Measurements from ENCODE around the gene EBNA1BP2. TPM values are rescaled to one million over a fixed set of nuclear protein-coding genes. Genes with fewer than 3 reads are reported as not detected.

Gene EBNA1BP2
- total and polyA plus RNA-seq, 10 of the 15 experiments (the other 5 are each of a cell fraction or from before 2014, with no cell fraction given) = 57.5 to 275 (median 133) TPM

DNA sequence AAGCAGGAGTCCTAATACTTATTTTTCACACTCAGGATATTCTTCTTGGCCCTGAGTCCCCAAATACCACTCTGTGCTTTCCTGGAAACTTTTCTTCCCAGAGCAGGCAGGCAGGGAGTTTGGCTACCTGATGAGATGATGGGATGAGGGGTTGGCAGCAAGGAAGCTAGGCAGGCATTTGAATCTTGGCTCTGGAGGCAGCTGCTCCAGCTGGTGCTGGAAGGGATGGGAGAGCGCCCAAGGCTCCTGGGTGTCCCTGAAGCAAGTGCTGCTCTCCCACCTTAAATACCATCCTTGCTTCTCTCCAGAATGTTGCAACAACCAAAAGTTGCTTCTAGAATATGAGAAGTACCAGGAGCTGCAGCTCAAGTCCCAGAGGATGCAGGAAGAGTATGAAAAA is 49.7 kb upstream of the EBNA1BP2 start:
- ChIA-PET CTCF (interaction anchor here (1.2 kb wide), 1 partner anchor 17 kb away, joined by 4 read pairs; no protein-coding TSS in a partner anchor), RAD21 (ENCODE audit: unreplicated experiment) (interaction anchor here (1.0 to 2.2 kb wide), 3 partner anchors 17 to 197 kb away, joined by 3 to 9 read pairs (median 5); no protein-coding TSS in a partner anchor), POLR2A (interaction anchor here (1.5 to 1.8 kb wide), 2 partner anchors 16 to 428 kb away, joined by 3 to 4 read pairs; partner anchors contain the start of gene KDM4A), SMC1A (ENCODE audit: uncharacterized antibody, unreplicated experiment) (interaction anchor here (1.2 to 2.2 kb wide), 5 partner anchors 17 to 169 kb away, joined by 3 to 6 read pairs (median 4); no protein-coding TSS in a partner anchor)
- H3K4me1 ChIP-seq (ENCODE audit: control insufficient read depth, insufficient read depth, low read length) = peaks cover 21% of the 10 kb centered on the region
- in situ Hi-C loops (cut with MboI) = no loop called here
- no peak for TF ChIP-seq HCFC1 (IDR thresholded peaks at IDR 0.05; ENCODE audit: low read length)
- TF ChIP-seq, protein P1, sequence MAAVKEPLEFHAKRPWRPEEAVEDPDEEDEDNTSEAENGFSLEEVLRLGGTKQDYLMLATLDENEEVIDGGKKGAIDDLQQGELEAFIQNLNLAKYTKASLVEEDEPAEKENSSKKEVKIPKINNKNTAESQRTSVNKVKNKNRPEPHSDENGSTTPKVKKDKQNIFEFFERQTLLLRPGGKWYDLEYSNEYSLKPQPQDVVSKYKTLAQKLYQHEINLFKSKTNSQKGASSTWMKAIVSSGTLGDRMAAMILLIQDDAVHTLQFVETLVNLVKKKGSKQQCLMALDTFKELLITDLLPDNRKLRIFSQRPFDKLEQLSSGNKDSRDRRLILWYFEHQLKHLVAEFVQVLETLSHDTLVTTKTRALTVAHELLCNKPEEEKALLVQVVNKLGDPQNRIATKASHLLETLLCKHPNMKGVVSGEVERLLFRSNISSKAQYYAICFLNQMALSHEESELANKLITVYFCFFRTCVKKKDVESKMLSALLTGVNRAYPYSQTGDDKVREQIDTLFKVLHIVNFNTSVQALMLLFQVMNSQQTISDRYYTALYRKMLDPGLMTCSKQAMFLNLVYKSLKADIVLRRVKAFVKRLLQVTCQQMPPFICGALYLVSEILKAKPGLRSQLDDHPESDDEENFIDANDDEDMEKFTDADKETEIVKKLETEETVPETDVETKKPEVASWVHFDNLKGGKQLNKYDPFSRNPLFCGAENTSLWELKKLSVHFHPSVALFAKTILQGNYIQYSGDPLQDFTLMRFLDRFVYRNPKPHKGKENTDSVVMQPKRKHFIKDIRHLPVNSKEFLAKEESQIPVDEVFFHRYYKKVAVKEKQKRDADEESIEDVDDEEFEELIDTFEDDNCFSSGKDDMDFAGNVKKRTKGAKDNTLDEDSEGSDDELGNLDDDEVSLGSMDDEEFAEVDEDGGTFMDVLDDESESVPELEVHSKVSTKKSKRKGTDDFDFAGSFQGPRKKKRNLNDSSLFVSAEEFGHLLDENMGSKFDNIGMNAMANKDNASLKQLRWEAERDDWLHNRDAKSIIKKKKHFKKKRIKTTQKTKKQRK (IDR thresholded peaks at IDR 0.05; ENCODE audit: low read depth, low read length) = no peak
- no peak for TF ChIP-seq SMAD1 (IDR thresholded peaks at IDR 0.05; ENCODE audit: low read depth, partially characterized antibody)
- TF ChIP-seq CHD4 (IDR thresholded peaks at IDR 0.05) = no peak
- TF ChIP-seq IKZF1 (conservative IDR thresholded peaks at IDR 0.05) = 0 out of 2 replicates have a peak, but pooled peaks have one; percentile 11
- no peak for TF ChIP-seq TAF1 (IDR thresholded peaks at IDR 0.05; ENCODE audit: borderline replicate concordance, low read depth, low read length)
- TF ChIP-seq, protein P2, sequence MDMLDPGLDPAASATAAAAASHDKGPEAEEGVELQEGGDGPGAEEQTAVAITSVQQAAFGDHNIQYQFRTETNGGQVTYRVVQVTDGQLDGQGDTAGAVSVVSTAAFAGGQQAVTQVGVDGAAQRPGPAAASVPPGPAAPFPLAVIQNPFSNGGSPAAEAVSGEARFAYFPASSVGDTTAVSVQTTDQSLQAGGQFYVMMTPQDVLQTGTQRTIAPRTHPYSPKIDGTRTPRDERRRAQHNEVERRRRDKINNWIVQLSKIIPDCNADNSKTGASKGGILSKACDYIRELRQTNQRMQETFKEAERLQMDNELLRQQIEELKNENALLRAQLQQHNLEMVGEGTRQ (IDR thresholded peaks at IDR 0.05; ENCODE audit: borderline replicate concordance, low read depth, low read length) = no peak
- TF ChIP-seq MTA3 (IDR thresholded peaks at IDR 0.05; ENCODE audit: borderline replicate concordance, low read length) = no peak
- TF ChIP-seq, protein P3, sequence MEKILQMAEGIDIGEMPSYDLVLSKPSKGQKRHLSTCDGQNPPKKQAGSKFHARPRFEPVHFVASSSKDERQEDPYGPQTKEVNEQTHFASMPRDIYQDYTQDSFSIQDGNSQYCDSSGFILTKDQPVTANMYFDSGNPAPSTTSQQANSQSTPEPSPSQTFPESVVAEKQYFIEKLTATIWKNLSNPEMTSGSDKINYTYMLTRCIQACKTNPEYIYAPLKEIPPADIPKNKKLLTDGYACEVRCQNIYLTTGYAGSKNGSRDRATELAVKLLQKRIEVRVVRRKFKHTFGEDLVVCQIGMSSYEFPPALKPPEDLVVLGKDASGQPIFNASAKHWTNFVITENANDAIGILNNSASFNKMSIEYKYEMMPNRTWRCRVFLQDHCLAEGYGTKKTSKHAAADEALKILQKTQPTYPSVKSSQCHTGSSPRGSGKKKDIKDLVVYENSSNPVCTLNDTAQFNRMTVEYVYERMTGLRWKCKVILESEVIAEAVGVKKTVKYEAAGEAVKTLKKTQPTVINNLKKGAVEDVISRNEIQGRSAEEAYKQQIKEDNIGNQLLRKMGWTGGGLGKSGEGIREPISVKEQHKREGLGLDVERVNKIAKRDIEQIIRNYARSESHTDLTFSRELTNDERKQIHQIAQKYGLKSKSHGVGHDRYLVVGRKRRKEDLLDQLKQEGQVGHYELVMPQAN (conservative IDR thresholded peaks at IDR 0.05) = no peak
- peak; percentile 4 to 6; a peak in 1 of 4 replicates for TF ChIP-seq EP300 (IDR thresholded peaks at IDR 0.05; ENCODE audit: borderline replicate concordance in 1 of 2, control insufficient read depth in 1 of 2, low read depth in 2 of 2, low read length in 2 of 2)
- TF ChIP-seq IKZF2 (IDR thresholded peaks at IDR 0.05) = no peak
- 0 out of 2 replicates have a peak, but pooled peaks have one; percentile 40 for TF ChIP-seq SMARCA5 (IDR thresholded peaks at IDR 0.05)
- no peak for TF ChIP-seq CREM (IDR thresholded peaks at IDR 0.05; ENCODE audit: low read depth)
- no peak for TF ChIP-seq EZH2 (IDR thresholded peaks at IDR 0.05; ENCODE audit: borderline replicate concordance, control insufficient read depth, low read depth, low read length)
- 100% methylated on average over 1 of the region's 1 CpG for WGBS (ENCODE audit: insufficient coverage, insufficient replicate concordance, low lambda C conversion rate, missing lambda C conversion rate)
- no peaks in the 10 kb centered on the region for H3K79me2 ChIP-seq (ENCODE audit: control insufficient read depth, insufficient read depth, low read length)
- no peaks in the 10 kb centered on the region for H3K27me3 ChIP-seq (replicated peaks in 1 of 2; ENCODE audit: control insufficient read depth in 2 of 2, insufficient read depth in 2 of 2, low read length in 1 of 2)
- H3K36me3 ChIP-seq (ENCODE audit: control insufficient read depth in 2 of 2, insufficient read depth in 2 of 2, low read length in 1 of 2) = peaks cover 4 to 9% of the 10 kb centered on the region in 2 experiments; a peak in 3 of 4 replicates
- FAIRE-seq (no peak), ATAC-seq (no peak), DNase-seq (ENCODE audit: low read depth, low spot score) (no peak)
- peak overlapping the region; percentile 88 for H2AFZ ChIP-seq (ENCODE audit: control insufficient read depth, low read depth, low read length)
- intact Hi-C loops (cut with micrococcal nuclease; ENCODE audit: unreplicated experiment) = loop anchor here (2.0 to 10.0 kb wide), 2 partner anchors 23 to 433 kb away; partner anchors contain the start of gene KDM4A
- peak overlapping the region; percentile 45 for H3K9ac ChIP-seq (ENCODE audit: control insufficient read depth, insufficient read depth, low read length)
- H4K20me1 ChIP-seq (ENCODE audit: control insufficient read depth, insufficient read depth) = no peaks in the 10 kb centered on the region
- no TSS peak for BruUV-seq (replicated peaks)
- peak overlapping the region; percentile 82 for H3K4me2 ChIP-seq (ENCODE audit: control insufficient read depth, insufficient read depth)
- no peak overlapping the region for H3K4me3 ChIP-seq
- H3K27ac ChIP-seq (ENCODE audit: control insufficient read depth, insufficient read depth) = peak overlapping the region; percentile 89
- H3K9me3 ChIP-seq (replicated peaks; ENCODE audit: control insufficient read depth, insufficient read depth, low read length) = no peaks in the 10 kb centered on the region
